Glomerular visceral epithelial cell (primary cell): ENCODE results near the gene C9orf153.
A peak's percentile ranks its signal among the peaks of the same experiment; 100 is the strongest.
"Not testable (repeated sequence)": the region's sequence is repeated elsewhere in the genome, so short reads cannot be mapped to it uniquely, and the experiment has no call there.

Experiments
- DNase-seq: peaks from one replicate; pipeline ENCODE4 v3.0.0-alpha.2; 2016; ENCODE audit errors: extremely low spot score

Gene C9orf153

GRCh38 chr9:86259557-86259956, at the start of gene C9orf153:
C9orf153 (minus strand) TSS chr9:86259657; CDS start chr9:86229603, 30,054 bp downstream.
- DNase-seq = no peak

GRCh38 chr9:86308687-86309086, 49.2 kb upstream of the C9orf153 start:
- no peak for DNase-seq

GRCh38 chr9:86304236-86304730, 44.8 kb upstream of the C9orf153 start:
- DNase-seq = no peak

- DNase-seq = no peak
Measured at GRCh38 chr9:86303316-86303975, 44.0 kb upstream of the C9orf153 start.

- DNase-seq = no peak
Measured at GRCh38 chr9:86301686-86302085, 42.2 kb upstream of the C9orf153 start.

- DNase-seq = no peak
Measured at GRCh38 chr9:86300701-86301100, 41.2 kb upstream of the C9orf153 start.

- no peak for DNase-seq
Measured at GRCh38 chr9:86298873-86299272, 39.4 kb upstream of the C9orf153 start.

- DNase-seq = not testable (repeated sequence)
Measured at GRCh38 chr9:86290341-86290740, 30.9 kb upstream of the C9orf153 start.

DNA sequence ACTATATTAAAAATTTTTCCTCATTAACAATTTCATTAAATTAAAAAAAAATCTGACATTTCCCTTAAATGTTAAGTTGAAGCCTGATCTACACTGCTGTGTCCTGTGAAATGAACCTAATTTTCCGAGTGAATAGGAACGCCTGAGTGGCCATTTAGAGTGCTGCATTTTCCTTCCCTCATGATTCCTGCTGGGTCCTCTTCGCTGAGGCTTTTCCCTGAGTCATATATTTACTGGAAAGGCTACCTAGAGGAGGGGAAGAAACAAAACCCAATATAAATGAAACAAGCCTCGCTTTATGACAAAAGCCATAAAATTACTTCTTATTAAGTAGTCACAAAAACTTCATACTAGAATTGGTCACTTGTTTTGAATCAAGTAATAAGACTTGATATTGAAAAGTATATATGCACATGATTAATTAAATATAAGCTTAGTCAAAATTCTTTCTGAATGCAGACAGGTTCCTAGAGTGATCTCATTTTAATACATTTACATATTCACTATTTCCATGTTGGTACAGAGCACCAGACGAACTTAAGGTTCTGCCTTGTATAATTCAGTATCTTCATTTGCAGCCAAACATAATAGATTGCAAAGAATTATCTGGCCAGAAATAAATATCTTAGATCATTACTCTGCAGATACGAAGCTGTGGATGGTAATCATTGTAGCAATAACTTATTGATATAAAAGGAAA, 29.2 kb upstream of the C9orf153 start:
- no peak for DNase-seq

GRCh38 chr9:86287013-86287412, 27.6 kb upstream of the C9orf153 start:
- DNase-seq = no peak

GRCh38 chr9:86286278-86286677, 26.8 kb upstream of the C9orf153 start:
- no peak for DNase-seq

- no peak for DNase-seq
Measured at GRCh38 chr9:86285261-86285660, 25.8 kb upstream of the C9orf153 start.

DNA sequence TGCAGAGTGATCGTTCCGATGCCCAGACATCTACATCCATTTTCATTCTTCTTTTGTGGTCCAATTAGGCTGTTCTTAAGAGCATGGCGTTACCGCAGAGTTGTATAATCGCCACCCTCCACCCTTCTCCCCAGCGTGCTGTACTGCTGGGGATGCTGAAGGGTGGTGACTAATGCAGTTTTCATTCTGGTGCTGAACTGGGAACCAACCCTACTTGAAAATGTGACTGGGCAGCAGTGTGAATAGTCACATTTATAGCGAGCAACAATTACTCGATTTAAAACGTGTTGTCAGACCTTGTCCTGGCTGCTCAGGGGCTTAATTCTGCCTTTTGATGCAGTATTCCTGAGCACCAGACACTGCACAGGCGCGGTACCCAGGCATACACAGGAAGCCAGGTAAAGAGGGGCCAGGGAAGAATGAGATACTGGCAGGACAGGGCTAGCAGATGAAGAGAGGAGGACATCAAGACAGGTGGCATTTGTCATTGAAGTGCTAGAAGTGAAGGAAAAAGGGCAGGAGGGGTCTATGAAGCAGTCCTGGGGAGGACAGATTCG, 23.6 kb upstream of the C9orf153 start:
- peak; percentile 69 for DNase-seq

- peak; percentile 94 for DNase-seq
Measured at GRCh38 chr9:86282077-86282978, 22.9 kb upstream of the C9orf153 start, which contains the start of gene ISCA1. ISCA1 (minus strand) TSS chr9:86282538; CDS start chr9:86282458, 80 bp downstream.

DNA sequence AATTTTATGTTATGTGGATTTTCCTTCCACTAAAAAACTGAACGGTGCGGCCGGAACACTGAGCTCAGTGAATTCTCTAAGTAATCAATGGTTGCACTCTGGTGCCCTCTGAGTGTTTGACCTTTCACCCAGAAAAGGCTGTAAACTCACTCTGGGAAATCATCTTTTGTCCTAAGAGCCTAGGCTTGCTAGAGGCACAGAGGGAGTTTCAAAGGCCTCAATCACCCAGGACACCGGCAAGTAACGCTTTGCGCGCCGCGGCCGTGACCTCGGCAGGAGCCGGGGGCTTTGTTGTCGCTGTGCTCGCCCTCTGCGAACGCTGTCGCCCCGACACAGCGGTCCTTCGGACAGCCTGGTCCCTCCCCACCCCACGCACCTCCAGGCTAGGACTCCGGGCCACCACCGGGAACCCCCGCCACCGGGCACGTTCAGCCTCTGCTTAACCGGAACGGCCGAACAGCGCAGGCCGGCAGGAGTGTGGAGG, 22.2 kb upstream of the C9orf153 start:
- DNase-seq = no peak

- DNase-seq = no peak
Measured at GRCh38 chr9:86280580-86280979, 21.1 kb upstream of the C9orf153 start.

DNA sequence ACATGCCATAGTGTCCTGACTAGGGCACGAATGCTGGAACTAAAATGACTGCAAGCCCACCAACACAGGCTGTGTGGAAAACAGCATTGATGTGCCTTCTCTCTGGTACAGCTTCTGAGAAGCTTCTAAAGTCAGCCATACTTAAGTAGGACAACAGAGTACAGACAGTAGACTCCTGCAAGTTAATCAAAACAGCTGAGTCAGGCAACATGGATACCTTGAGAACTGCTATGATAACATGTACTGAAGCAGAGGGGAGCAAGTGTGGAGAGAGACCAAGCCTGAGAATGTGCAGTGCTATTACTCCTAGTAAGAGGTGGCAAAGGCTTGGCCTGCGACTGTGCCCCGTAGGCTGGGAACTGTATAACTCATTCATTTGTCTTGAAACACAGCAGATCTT, 20.4 kb upstream of the C9orf153 start:
- DNase-seq = no peak

DNA sequence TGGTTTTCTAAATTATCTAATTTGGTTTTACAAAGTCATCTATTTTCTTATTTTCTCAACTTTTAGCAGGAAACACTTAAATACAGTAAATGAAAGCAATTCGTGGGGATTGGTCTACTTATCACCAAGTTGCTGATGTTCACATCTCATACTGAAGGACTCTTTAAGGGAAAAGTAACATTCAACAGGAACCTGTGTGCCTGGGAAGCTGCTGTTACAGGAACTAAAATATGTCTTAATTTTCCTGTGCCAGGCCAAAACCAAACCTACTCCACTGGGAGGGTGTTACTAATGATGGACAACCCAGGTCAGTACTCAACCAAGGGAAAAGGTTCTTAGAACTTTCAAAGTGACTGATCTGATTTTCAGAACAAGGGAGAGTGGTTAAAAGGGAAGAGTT, 17.6 kb upstream of the C9orf153 start:
- no peak for DNase-seq

DNA sequence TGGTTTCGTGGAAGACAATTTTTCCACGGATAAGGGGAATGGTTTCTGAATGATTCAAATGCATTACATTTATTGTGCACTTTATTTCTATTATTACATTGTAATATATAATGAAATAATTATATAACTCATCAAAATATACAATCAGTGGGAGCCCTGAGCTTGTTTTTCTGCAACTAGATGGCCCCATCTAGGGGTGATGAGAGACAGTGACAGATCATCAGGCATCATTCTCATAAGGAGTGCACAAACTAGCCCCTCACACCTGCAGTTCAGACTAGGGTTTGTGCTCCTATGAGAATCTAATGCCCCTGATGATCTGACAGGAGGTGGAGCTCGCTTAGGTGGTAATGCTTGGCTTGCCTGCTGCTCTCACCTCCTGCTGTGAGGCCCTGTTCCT, 16.5 kb upstream of the C9orf153 start:
- DNase-seq = no peak

GRCh38 chr9:86274821-86275643, 15.6 kb upstream of the C9orf153 start:
- DNase-seq = no peak

DNA sequence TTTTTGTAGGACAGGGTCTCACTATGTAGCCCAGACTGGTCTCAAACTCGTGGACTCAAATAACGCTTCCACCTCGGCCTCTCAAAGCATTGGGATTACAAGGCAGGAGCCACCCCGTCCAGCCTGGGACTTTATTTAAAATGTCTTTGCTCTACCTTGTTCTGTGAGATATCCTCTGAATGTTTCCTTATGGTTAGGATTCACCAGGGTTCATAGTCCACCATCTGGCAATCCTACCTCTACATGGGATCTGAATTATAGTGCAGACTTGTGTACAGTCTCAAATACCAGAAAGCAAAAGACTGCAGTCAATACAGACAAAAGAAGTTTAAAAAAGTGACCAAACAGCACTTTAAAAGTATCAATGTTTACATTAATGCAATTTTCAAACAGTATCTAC, 12.8 kb upstream of the C9orf153 start:
- DNase-seq = no peak
